SK-N-SH treated with all-trans-retinoic acid at 6 μM for 48 hours (cell line): ENCODE results near the gene SH3RF2.

Experiments used
- ESRRG ChIP-seq: fragments of 250-450 bp; sonication (Bioruptor Pico); IDR thresholded peaks from 2 replicates; pipeline ENCODE4 v1.6.1; 2021; ENCODE audit warnings: mild to moderate bottlenecking
- RARB ChIP-seq: fragments of 250-450 bp; sonication (Bioruptor Pico); IDR thresholded peaks from 2 replicates; pipeline ENCODE4 v1.8.0; 2021; ENCODE audit warnings: mild to moderate bottlenecking, moderate library complexity
- SNAI2 ChIP-seq: fragments of 250-450 bp; sonication (Bioruptor Pico); IDR thresholded peaks from 2 replicates; pipeline ENCODE4 v1.5.0; 2020; ENCODE audit warnings: mild to moderate bottlenecking, moderate library complexity
- TCF4 ChIP-seq: fragments of 250-450 bp; sonication (Bioruptor Pico); IDR thresholded peaks from 2 replicates; pipeline ENCODE4 v1.8.0; 2021; ENCODE audit warnings: mild to moderate bottlenecking, moderate library complexity, borderline replicate concordance
- ZFP30 ChIP-seq: fragments of 450-650 bp; formaldehyde crosslinking; IDR thresholded peaks from 2 replicates; pipeline ENCODE4 v1.5.0; 2022; ENCODE audit warnings: mild to moderate bottlenecking, moderate library complexity

DNA sequence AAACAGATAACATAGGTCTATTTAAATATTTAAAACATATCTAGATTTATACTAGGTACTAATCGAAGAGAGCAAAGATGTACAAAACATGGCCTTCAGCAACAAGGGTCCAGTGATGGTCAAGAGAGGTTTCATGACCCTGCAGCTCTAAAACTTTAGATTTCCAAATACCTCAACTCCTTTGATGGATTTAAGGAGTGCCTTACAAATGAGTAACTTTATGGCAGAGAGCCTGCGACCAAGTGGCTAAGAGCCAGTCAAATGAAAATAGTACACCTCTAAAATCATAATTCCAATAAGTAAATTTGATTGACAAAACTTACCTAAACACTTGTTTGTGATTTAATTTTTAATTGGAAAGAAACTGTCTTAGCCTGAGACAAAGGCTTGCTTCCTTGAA, 4.7 kb upstream of the SH3RF2 start:
- TF ChIP-seq SNAI2 (CRISPR knock-in tag) = no peak
- TF ChIP-seq RARB (CRISPR knock-in tag) = no peak
- no peak for TF ChIP-seq ESRRG (CRISPR knock-in tag)
- TF ChIP-seq TCF4 = no peak
- TF ChIP-seq ZFP30 (CRISPR knock-in tag) = no peak
